Caco-2 (cell line): Measurements from ENCODE around the gene BCL7B. TPM values are rescaled to one million over a fixed set of nuclear protein-coding genes. Genes with fewer than 3 reads are reported as not detected.

Experiments used
- BruUV-seq: library from RNA; stranded (reverse); fragments of 400-500 nt; replicated peaks from 2 replicates; lab custom pipeline; 2021; lab: Mats Ljungman, UMichigan
- CTCF ChIA-PET: fragments of 300-600 bp; sonication (Branson Sonifier 250); formaldehyde crosslinking; loops from one replicate; lab custom pipeline; 2022; ENCODE audit warnings: antibody characterized with exemption; lab: Charles Lee
- POLR2A ChIA-PET: fragments of 300-600 bp; sonication (Branson Sonifier 250); formaldehyde crosslinking; loops from one replicate; lab custom pipeline; 2022; ENCODE audit warnings: antibody characterized with exemption; lab: Charles Lee
- DNase-seq, 2 experiments: peaks; one replicate each; pipeline versions ENCODE4 v3.0.0 to v3.0.0-alpha.2; 2020 to 2022
- H3K27me3 ChIP-seq: replicated peaks from 2 replicates; pipeline ENCODE4 v1.6.0; 2011; ENCODE audit warnings: low read length; ENCODE audit not compliant: control insufficient read depth, insufficient read depth
- H3K36me3 ChIP-seq: 2 replicates; pipeline ENCODE4 v1.5.1; 2011; ENCODE audit warnings: low read length; ENCODE audit not compliant: control insufficient read depth, insufficient read depth
- H3K4me1 ChIP-seq: fragments of 250-450 bp; sonication (Bioruptor Pico); 2 replicates; pipeline ENCODE4 v1.5.1; 2020; ENCODE audit warnings: mild to moderate bottlenecking
- H3K4me3 ChIP-seq: 2 replicates; pipeline ENCODE4 v1.5.1; 2011; ENCODE audit warnings: low read depth, mild to moderate bottlenecking, control low read depth, low read length
- H3K9me3 ChIP-seq: fragments of 250-450 bp; sonication (Bioruptor Pico); 2 replicates; pipeline ENCODE4 v1.5.1; 2020; ENCODE audit warnings: mild to moderate bottlenecking, moderate library complexity
- H3K27ac Mint-ChIP-seq: one replicate; pipeline ENCODE4 v1.8.0; 2022; ENCODE audit warnings: mixed read lengths; ENCODE audit not compliant: unreplicated experiment
- H3K27me3 Mint-ChIP-seq: one replicate; pipeline ENCODE4 v1.8.0; 2022; ENCODE audit warnings: mixed read lengths; ENCODE audit not compliant: insufficient read depth, unreplicated experiment
- H3K36me3 Mint-ChIP-seq: one replicate; pipeline ENCODE4 v1.8.0; 2022; ENCODE audit warnings: mild to moderate bottlenecking, mixed read lengths; ENCODE audit not compliant: insufficient read depth, unreplicated experiment
- H3K4me1 Mint-ChIP-seq: one replicate; pipeline ENCODE4 v1.8.0; 2022; ENCODE audit warnings: low read depth, mixed read lengths; ENCODE audit not compliant: unreplicated experiment
- H3K4me3 Mint-ChIP-seq: one replicate; pipeline ENCODE4 v1.8.0; 2022; ENCODE audit warnings: mild to moderate bottlenecking, moderate library complexity, mixed read lengths; ENCODE audit not compliant: unreplicated experiment
- H3K9me3 Mint-ChIP-seq: one replicate; pipeline ENCODE4 v1.8.0; 2022; ENCODE audit warnings: mixed read lengths; ENCODE audit not compliant: unreplicated experiment
- CTCF ChIP-seq, 2 experiments: fragments of 200-600 bp in 1 of 2; IDR thresholded peaks; 1 replicate in 1 of 2; 2 replicates in 1 of 2; pipeline versions ENCODE4 v1.5.1 to v1.8.0; 2011 to 2022; ENCODE audit warnings: antibody characterized with exemption in 1 of 2, control low read depth in 1 of 2, inconsistent platforms in 1 of 2, low read depth in 1 of 2, low read length in 1 of 2, mild to moderate bottlenecking in 1 of 2, moderate library complexity in 1 of 2; ENCODE audit not compliant: insufficient read depth in 1 of 2, severe bottlenecking in 1 of 2, unreplicated experiment in 1 of 2
- intact Hi-C: fragments of 100-400 bp; cut with micrococcal nuclease; formaldehyde crosslinking; loops from one replicate; pipeline ENCODE4 v1.10.0; 2022; ENCODE audit not compliant: unreplicated experiment
- total RNA-seq: library from RNA; stranded (reverse); gene quantifications from 2 replicates; pipeline ENCODE4 v1.2.3, GENCODE V29; 2022

BCL7B gene
- total RNA-seq, 1 experiment from 2014 or later, result 74.6 TPM

- no peaks in the 10 kb centered on the region for H3K9me3 Mint-ChIP-seq
- H3K4me1 Mint-ChIP-seq, result no peaks in the 10 kb centered on the region
- H3K36me3 Mint-ChIP-seq, result peaks cover 99% of the 10 kb centered on the region
- H3K4me1 ChIP-seq, result no peaks in the 10 kb centered on the region
- H3K27me3 ChIP-seq, result no peaks in the 10 kb centered on the region
- BruUV-seq, result no TSS peak
- no peak for TF ChIP-seq CTCF (IDR thresholded peaks at IDR 0.05; ENCODE audit: insufficient read depth in 1 of 2, low read depth in 1 of 2, low read length in 1 of 2, severe bottlenecking in 1 of 2, unreplicated experiment in 1 of 2)
- no peak overlapping the region for H3K4me3 Mint-ChIP-seq
- no peaks in the 10 kb centered on the region for H3K9me3 ChIP-seq
- H3K27me3 Mint-ChIP-seq, result no peaks in the 10 kb centered on the region
- H3K36me3 ChIP-seq, result peaks cover 4% of the 10 kb centered on the region; the same call in 1 of the 2 replicates
- intact Hi-C loops, result no loop called here
- H3K4me3 ChIP-seq, result no peak overlapping the region
- H3K27ac Mint-ChIP-seq, result no peak overlapping the region
- no peak for DNase-seq
- ChIA-PET POLR2A (no interaction called here), CTCF (no interaction called here)
Measured at GRCh38 chr7:73512018-73512780, 45.3 kb downstream of the BCL7B start.

GRCh38 chr7:73509463-73509862, 48.0 kb downstream of the BCL7B start:
- Mint-ChIP-seq H3K27ac (no peak overlapping the region), H3K36me3 (peaks cover 99% of the 10 kb centered on the region), H3K9me3 (no peaks in the 10 kb centered on the region), H3K4me3 (no peak overlapping the region), H3K4me1 (no peaks in the 10 kb centered on the region), H3K27me3 (no peaks in the 10 kb centered on the region)
- no peaks in the 10 kb centered on the region for H3K9me3 ChIP-seq
- ChIA-PET POLR2A (no interaction called here), CTCF (no interaction called here)
- H3K4me3 ChIP-seq, result no peak overlapping the region
- H3K4me1 ChIP-seq, result no peaks in the 10 kb centered on the region
- peaks cover 1% of the 10 kb centered on the region; the same call in 1 of the 2 replicates for H3K36me3 ChIP-seq
- TF ChIP-seq CTCF (IDR thresholded peaks at IDR 0.05; ENCODE audit: insufficient read depth in 1 of 2, low read depth in 1 of 2, low read length in 1 of 2, severe bottlenecking in 1 of 2, unreplicated experiment in 1 of 2), result no peak
- no TSS peak for BruUV-seq
- intact Hi-C loops, result no loop called here
- no peak for DNase-seq
- no peaks in the 10 kb centered on the region for H3K27me3 ChIP-seq

GRCh38 chr7:73507556-73507955, 49.9 kb downstream of the BCL7B start:
- POLR2A ChIA-PET, result no interaction called here
- H3K27ac Mint-ChIP-seq, result no peak overlapping the region

More at GRCh38 chr7:73507556-73507955, 49.9 kb downstream of the BCL7B start:
- no peaks in the 10 kb centered on the region for H3K4me1 ChIP-seq
- H3K9me3 ChIP-seq, result no peaks in the 10 kb centered on the region
- intact Hi-C loops, result no loop called here
- no peak overlapping the region for H3K4me3 Mint-ChIP-seq
- TF ChIP-seq CTCF (IDR thresholded peaks at IDR 0.05; ENCODE audit: insufficient read depth in 1 of 2, low read depth in 1 of 2, low read length in 1 of 2, severe bottlenecking in 1 of 2, unreplicated experiment in 1 of 2), result no peak
- peaks cover 4% of the 10 kb centered on the region for H3K36me3 ChIP-seq
- H3K4me3 ChIP-seq, result no peak overlapping the region
- H3K27me3 ChIP-seq, result no peaks in the 10 kb centered on the region
- peaks cover 99% of the 10 kb centered on the region for H3K36me3 Mint-ChIP-seq
- H3K27me3 Mint-ChIP-seq, result no peaks in the 10 kb centered on the region
- no peak for DNase-seq
- BruUV-seq, result no TSS peak
- H3K9me3 Mint-ChIP-seq, result no peaks in the 10 kb centered on the region
- no peaks in the 10 kb centered on the region for H3K4me1 Mint-ChIP-seq
- CTCF ChIA-PET, result no interaction called here
